ENCODE data around the gene PRKAR2B. TPM values are rescaled to one million over a fixed set of nuclear protein-coding genes. Genes with fewer than 3 reads are reported as not detected.
A peak's percentile ranks its signal among the peaks of the same experiment; 100 is the strongest.

Gene PRKAR2B
- total RNA-seq, 1 experiment from 2014 or later = 24.8 TPM

DNA sequence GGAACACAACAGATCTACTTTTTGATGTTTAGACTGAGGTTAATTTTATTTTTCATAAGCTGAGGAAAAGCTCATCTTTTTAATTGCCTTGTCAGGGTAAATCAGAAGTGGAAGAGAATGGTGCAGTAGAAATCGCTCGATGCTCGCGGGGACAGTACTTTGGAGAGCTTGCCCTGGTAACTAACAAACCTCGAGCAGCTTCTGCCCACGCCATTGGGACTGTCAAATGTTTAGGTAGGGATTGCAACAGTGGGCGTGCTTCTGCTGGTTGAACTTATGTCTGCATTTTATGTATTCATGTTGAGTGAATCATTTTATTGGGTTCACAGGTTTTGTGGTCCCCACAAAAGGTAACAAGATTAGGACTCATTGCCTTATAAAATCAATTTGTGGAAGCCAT lies 112.6 kb downstream of the PRKAR2B start:
- in situ Hi-C loops (cut with HindIII; ENCODE audit: low pct_unique_long_range_greater_than_20kb, low sequenced_read_pairs) = no loop called here
- DNase-seq (ENCODE audit: low read depth, low spot score) = no peak

DNA sequence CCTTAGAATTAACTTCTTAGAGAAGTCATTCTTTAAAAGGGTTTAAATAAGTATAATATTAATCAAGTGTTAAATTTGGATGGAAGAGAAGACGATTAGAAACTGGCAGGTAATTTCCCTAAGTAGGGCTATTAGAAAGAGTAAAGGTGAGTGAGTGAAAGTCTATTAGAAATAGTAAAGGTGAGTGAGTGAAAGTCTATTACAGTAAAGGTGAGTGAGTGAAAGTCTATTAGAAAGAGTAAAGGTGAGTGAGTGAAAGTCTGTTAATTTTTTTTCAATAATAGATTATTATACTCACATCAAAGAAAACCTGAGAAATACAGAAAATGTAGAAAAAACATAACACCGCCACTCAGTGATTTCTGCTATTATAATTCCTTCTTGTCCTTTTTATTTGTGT lies 113.5 kb downstream of the PRKAR2B start:
- DNase-seq (ENCODE audit: low read depth, low spot score) = no peak
- in situ Hi-C loops (cut with HindIII; ENCODE audit: low pct_unique_long_range_greater_than_20kb, low sequenced_read_pairs) = no loop called here

DNA sequence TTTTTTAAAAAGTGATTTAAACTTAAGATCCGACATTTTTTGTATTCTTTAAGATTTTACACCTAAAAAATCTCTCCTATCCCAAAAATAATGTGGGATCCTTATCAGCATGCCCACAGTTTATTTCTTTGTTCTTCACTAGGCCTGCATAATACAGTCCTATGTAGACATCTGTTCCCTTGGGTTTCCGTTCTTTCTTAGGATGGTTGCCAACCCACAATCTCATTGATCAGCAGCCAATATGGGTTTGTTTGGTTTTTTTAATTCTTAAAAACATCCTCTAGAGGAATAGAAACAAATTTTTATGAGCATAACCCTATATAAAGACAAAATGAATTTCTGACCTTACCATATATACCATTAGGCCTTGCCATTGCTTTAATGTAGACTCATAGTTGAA lies 115.9 kb downstream of the PRKAR2B start:
- DNase-seq (ENCODE audit: low read depth, low spot score) = no peak
- in situ Hi-C loops (cut with HindIII; ENCODE audit: low pct_unique_long_range_greater_than_20kb, low sequenced_read_pairs) = no loop called here

DNA sequence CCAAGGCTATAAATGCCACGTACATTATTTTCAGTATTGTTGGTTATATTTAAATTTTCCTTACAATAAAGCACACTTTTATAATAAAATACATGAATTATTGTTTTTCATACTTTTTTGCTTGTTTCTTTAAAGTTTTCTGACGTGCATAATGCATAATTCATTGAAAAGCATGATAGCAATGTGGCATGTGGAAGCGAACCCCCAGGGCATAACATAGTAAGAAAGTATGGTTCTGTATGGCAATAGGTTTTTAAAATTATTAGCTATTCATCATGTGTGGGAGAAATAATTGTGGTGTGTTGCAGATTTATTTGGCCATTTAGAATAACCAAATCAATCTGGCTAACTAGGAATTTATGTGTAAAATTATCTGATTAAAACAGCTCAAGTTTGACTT lies 116.9 kb downstream of the PRKAR2B start:
- in situ Hi-C loops (cut with HindIII; ENCODE audit: low pct_unique_long_range_greater_than_20kb, low sequenced_read_pairs) = no loop called here
- no peak for DNase-seq (ENCODE audit: low read depth, low spot score)

- in situ Hi-C loops (cut with HindIII; ENCODE audit: low pct_unique_long_range_greater_than_20kb, low sequenced_read_pairs) = no loop called here
- no peak for DNase-seq (ENCODE audit: low read depth, low spot score)
Measured at GRCh38 chr7:107162475-107162874, 118.0 kb downstream of the PRKAR2B start.

DNA sequence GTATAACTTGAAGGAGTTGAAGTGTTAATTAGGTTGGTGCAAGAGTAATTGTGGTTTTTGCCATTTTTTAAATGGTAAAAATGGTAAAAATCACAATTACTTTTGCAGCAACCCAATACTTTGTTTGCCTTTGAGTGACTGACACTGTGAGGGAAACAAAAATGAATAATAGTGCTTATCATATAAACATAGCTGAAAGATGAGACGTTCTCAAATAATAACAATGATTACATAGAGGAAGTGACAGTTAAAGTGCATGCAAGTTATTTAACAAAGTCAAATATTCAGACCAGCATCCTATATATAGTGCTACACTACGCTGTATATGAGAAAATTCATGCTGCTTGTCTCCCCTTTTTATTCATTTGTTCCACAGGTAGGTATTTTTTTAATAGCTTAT lies 119.6 kb downstream of the PRKAR2B start:
- no peak for DNase-seq (ENCODE audit: low read depth, low spot score)
- in situ Hi-C loops (cut with HindIII; ENCODE audit: low pct_unique_long_range_greater_than_20kb, low sequenced_read_pairs) = no loop called here

- in situ Hi-C loops (cut with HindIII; ENCODE audit: low pct_unique_long_range_greater_than_20kb, low sequenced_read_pairs) = no loop called here
- no peak for DNase-seq (ENCODE audit: low read depth, low spot score)
Measured at GRCh38 chr7:107165341-107165740, 120.8 kb downstream of the PRKAR2B start.

DNA sequence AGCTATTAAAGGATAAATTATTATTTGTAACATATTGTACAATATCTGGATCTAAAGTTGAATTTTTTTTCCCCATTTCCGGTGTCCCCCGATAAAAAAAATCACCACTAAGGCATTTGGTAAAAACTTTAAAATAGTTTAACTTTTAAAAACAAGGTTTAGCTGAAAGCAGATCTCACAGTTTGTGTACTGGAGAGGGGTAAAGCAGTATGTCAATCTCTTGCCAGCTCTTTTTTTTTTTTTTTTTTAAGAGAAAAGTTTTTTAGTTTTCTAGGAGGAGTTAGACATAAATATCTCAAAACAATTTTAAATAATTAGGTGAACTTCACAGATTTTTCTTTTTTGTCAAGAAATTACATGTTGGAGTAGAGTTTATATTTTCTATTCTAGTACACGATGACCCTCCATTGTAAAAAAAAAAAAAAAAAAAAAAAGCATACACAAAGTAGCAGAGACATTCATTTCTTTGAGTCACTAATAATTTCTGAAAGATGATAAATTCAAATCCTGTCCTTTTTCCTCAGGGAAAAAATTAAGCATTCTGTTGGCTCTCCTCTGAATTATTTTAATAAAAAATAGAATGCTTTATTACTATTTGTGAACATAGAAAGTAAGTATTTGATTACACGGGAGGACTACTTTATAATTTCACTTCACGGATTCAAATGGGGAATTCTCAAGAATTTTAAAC lies 122.4 kb downstream of the PRKAR2B start:
- no peak for DNase-seq (ENCODE audit: low read depth, low spot score)
- in situ Hi-C loops (cut with HindIII; ENCODE audit: low pct_unique_long_range_greater_than_20kb, low sequenced_read_pairs) = no loop called here

DNA sequence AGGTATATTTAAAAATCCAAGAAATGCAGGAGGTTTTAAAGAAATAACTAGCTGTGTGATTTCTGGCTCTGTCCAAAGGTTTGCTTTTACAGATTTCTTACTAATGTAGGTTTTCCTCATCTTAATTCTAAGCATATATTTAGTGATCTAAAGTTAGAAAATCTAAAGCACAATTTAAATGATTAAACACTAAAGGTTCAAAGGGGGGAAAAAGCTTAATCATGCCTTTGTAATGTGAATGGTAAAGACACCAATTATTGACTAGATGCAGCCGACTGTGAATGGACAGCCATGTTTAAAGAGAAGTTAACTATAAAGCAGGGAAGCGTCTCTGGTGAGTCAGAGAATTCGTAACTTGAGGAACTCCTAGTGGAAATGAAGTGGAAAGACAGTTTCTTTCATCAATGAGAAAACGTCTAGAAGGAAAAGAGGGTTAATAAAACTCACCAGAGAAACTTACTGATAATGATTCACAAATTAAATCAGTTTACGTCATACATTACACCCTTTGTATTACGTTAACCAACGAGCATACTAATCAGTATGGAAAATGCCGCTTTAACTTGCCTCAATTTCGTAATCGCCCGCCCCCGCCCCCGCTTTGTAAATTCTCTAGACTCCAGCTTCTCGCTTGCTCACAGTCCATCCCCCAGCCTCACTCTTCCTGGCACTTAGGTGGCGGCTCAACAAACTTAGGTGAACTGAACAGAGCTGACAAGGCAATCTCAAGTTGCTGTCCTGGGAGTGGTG lies 123.2 kb downstream of the PRKAR2B start:
- in situ Hi-C loops (cut with HindIII; ENCODE audit: low pct_unique_long_range_greater_than_20kb, low sequenced_read_pairs) = no loop called here

DNA sequence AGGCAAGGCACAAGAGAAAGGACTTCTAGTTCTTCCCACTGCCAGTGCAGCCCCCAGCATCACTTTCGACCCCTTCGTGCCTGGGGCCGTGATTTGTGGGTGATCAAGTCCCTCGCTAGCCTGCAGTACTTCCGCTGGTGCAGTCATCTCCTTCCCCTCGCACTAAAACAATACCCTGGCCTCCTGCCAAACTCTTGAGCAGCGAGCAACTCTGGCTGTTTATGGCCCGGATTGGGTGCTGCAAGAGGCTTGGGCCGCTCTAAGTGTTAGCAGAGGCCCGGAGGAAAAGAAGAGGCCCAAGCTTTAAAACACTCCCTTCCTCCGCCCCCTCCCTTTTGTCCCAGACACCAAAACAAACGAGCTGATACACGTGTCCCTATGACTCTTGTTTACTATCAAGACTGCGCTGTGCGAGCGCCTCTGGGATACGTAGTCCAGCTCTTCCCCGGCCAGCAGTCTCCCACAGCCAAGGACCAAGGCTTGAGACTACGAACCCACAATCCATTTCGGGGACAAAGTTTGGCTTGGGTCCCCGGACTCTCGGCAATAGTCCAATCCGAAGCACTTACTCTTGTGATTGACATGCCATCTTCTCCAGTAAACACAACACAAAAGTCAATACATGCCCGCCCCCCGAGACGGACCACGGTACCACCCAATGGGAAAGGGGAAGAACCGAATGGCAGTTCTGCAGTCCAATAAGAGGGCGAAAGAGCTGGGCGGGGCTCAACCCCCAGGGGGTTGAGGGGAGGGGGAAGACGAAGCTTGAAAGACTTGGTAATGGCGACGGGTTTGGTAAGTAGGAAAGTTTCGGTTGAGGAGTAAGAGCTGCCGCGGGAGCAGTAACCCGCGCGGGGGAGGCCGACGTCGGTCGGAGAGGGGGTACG lies 124.0 kb downstream of the PRKAR2B start, which contains the start of gene HBP1:
Gene HBP1, plus strand, starts transcription at position 771 of the 887 bp plus-strand sequence. CDS start 10,891 bp downstream, outside the sequence.
- DNase-seq (ENCODE audit: low read depth, low spot score) = peak; percentile 100
- in situ Hi-C loops (cut with HindIII; ENCODE audit: low pct_unique_long_range_greater_than_20kb, low sequenced_read_pairs) = no loop called here

More for the DNA sequence above, 123.2 kb downstream of the PRKAR2B start:
- DNase-seq (ENCODE audit: low read depth, low spot score) = peak; percentile 91

GRCh38 chr7:107169120-107170050 lies 124.9 kb downstream of the PRKAR2B start:
- peak; percentile 100 for DNase-seq (ENCODE audit: low read depth, low spot score)
- in situ Hi-C loops (cut with HindIII; ENCODE audit: low pct_unique_long_range_greater_than_20kb, low sequenced_read_pairs) = no loop called here

GRCh38 chr7:107170051-107170915 lies 125.8 kb downstream of the PRKAR2B start:
- peak; percentile 35 for DNase-seq (ENCODE audit: low read depth, low spot score)

GRCh38 chr7:107171496-107171895 lies 127.0 kb downstream of the PRKAR2B start:
- in situ Hi-C loops (cut with HindIII; ENCODE audit: low pct_unique_long_range_greater_than_20kb, low sequenced_read_pairs) = no loop called here
- no peak for DNase-seq (ENCODE audit: low read depth, low spot score)

More at GRCh38 chr7:107170051-107170915, 125.8 kb downstream of the PRKAR2B start:
- in situ Hi-C loops (cut with HindIII; ENCODE audit: low pct_unique_long_range_greater_than_20kb, low sequenced_read_pairs) = no loop called here

DNA sequence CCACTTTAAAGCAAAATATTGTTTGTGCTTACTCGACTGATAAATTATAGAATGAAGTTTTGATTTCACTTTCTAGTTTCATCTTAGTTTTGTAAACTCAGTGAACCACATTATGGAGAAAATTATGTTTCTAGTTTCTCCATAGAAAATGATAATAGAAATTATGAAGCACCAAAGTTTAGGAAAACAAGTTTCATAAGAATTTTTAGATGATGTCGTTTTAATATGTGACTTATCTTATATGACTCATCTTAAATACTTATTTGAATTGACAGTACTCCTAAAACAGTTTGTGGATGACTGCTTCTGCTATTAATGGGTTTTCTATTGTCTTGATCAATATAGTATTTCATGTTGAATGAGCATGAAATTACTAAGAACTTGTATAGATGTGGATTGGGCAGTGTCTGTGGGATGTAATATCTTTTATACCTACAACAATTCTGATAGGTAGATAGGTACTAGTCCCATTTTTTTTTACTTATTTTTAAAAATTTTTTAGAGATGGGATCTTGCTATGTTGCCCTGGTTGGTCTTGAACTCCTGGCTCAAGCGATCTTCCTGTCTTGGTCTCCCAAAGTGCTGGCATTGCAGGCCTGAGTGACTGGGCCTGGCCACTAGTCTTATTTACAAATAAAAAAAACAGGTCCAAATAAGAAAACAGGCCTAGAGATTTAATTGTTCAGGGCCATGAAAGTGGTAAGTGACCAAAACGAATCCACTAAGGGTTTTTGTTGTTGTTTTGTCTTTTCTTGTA lies 127.9 kb downstream of the PRKAR2B start:
- in situ Hi-C loops (cut with HindIII; ENCODE audit: low pct_unique_long_range_greater_than_20kb, low sequenced_read_pairs) = no loop called here
- no peak for DNase-seq (ENCODE audit: low read depth, low spot score)

DNA sequence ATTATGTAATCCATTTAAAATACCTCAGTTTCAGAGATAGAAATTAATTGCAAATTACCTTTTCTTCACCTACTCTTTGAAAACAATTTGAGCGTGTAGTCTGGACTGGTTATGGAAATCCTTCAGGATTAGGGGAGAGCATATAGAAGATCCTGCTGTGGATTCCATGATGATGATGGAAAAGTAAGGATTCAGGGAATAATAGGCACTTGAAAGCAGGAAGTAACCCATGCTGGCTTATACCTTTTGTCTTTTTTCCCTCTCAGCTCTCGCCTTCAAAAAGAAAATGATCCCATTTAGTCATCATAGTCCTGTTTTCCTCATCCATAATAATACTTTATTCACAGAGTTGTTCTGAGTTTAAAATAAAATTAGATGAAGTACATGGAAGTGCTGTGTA lies 128.7 kb downstream of the PRKAR2B start:
- in situ Hi-C loops (cut with HindIII; ENCODE audit: low pct_unique_long_range_greater_than_20kb, low sequenced_read_pairs) = no loop called here
- peak; percentile 51 for DNase-seq (ENCODE audit: low read depth, low spot score)
